Measurements from ENCODE around the gene PRIMA1.

PRIMA1 gene

GRCh38 chr14:93778856-93779629, 9.2 kb downstream of the PRIMA1 start:
- Histone ChIP-seq H3K27me3 (ENCODE audit: low read length) (no peaks in the 10 kb centered on the region), H3K9ac (ENCODE audit: low read length) (no peak overlapping the region), H3K4me2 (ENCODE audit: low read depth, low read length, poor library complexity, severe bottlenecking) (no peak overlapping the region), H3F3A (ENCODE audit: insufficient read depth) (no peaks in the 10 kb centered on the region), H3K36me3 (ENCODE audit: low read length) (no peaks in the 10 kb centered on the region), H2AFZ (ENCODE audit: low read depth, low read length, severe bottlenecking) (no peak overlapping the region), H3K79me2 (ENCODE audit: insufficient read depth, low read length) (no peaks in the 10 kb centered on the region), H4K20me1 (ENCODE audit: low read depth, low read length) (no peaks in the 10 kb centered on the region), H3K27ac (ENCODE audit: low read depth, low read length) (no peak overlapping the region), H3K4me3 (ENCODE audit: insufficient read depth, low read length, poor library complexity, severe bottlenecking) (no peak overlapping the region), H3K9me3 (ENCODE audit: insufficient read depth, low read length) (no peaks in the 10 kb centered on the region), H3K9me2 (replicated peaks; ENCODE audit: insufficient read depth, low read length) (no peaks in the 10 kb centered on the region)
- TF ChIP-seq EZH2phosphoT487 (conservative IDR thresholded peaks at IDR 0.05; ENCODE audit: low read length): no peak
- no peak for TF ChIP-seq CTCF (IDR thresholded peaks at IDR 0.05; ENCODE audit: insufficient read depth, low read length, poor library complexity, severe bottlenecking)

GRCh38 chr14:93778453-93778852, 9.8 kb downstream of the PRIMA1 start:
- Histone ChIP-seq H3K4me3 (ENCODE audit: insufficient read depth, low read length, poor library complexity, severe bottlenecking) (no peak overlapping the region), H3K27ac (ENCODE audit: low read depth, low read length) (no peak overlapping the region), H3K79me2 (ENCODE audit: insufficient read depth, low read length) (no peaks in the 10 kb centered on the region), H3K9me3 (ENCODE audit: insufficient read depth, low read length) (no peaks in the 10 kb centered on the region), H4K20me1 (ENCODE audit: low read depth, low read length) (no peaks in the 10 kb centered on the region), H2AFZ (ENCODE audit: low read depth, low read length, severe bottlenecking) (no peak overlapping the region), H3K4me2 (ENCODE audit: low read depth, low read length, poor library complexity, severe bottlenecking) (no peak overlapping the region), H3K27me3 (ENCODE audit: low read length) (no peaks in the 10 kb centered on the region), H3F3A (ENCODE audit: insufficient read depth) (no peaks in the 10 kb centered on the region), H3K9ac (ENCODE audit: low read length) (no peak overlapping the region), H3K36me3 (ENCODE audit: low read length) (no peaks in the 10 kb centered on the region), H3K9me2 (replicated peaks; ENCODE audit: insufficient read depth, low read length) (no peaks in the 10 kb centered on the region)
- no peak for TF ChIP-seq EZH2phosphoT487 (conservative IDR thresholded peaks at IDR 0.05; ENCODE audit: low read length)

GRCh38 chr14:93775744-93776143, 12.5 kb downstream of the PRIMA1 start:
- Histone ChIP-seq H3K4me3 (ENCODE audit: insufficient read depth, low read length, poor library complexity, severe bottlenecking) (no peak overlapping the region), H3K4me2 (ENCODE audit: low read depth, low read length, poor library complexity, severe bottlenecking) (no peak overlapping the region), H2AFZ (ENCODE audit: low read depth, low read length, severe bottlenecking) (no peak overlapping the region), H3K9me3 (ENCODE audit: insufficient read depth, low read length) (no peaks in the 10 kb centered on the region), H3K9ac (ENCODE audit: low read length) (no peak overlapping the region), H4K20me1 (ENCODE audit: low read depth, low read length) (no peaks in the 10 kb centered on the region), H3K9me2 (replicated peaks; ENCODE audit: insufficient read depth, low read length) (no peaks in the 10 kb centered on the region), H3F3A (ENCODE audit: insufficient read depth) (no peaks in the 10 kb centered on the region), H3K27ac (ENCODE audit: low read depth, low read length) (no peak overlapping the region), H3K36me3 (ENCODE audit: low read length) (no peaks in the 10 kb centered on the region), H3K79me2 (ENCODE audit: insufficient read depth, low read length) (no peaks in the 10 kb centered on the region), H3K27me3 (ENCODE audit: low read length) (no peaks in the 10 kb centered on the region)
- no peak for TF ChIP-seq CTCF (IDR thresholded peaks at IDR 0.05; ENCODE audit: insufficient read depth, low read length, poor library complexity, severe bottlenecking)
- TF ChIP-seq EZH2phosphoT487 (conservative IDR thresholded peaks at IDR 0.05; ENCODE audit: low read length): no peak

- no peaks in the 10 kb centered on the region for H3K9me2 ChIP-seq (replicated peaks; ENCODE audit: insufficient read depth, low read length)
- H3K27me3 ChIP-seq (ENCODE audit: low read length): no peaks in the 10 kb centered on the region
- no peak overlapping the region for H3K4me3 ChIP-seq (ENCODE audit: insufficient read depth, low read length, poor library complexity, severe bottlenecking)
- no peaks in the 10 kb centered on the region for H3K36me3 ChIP-seq (ENCODE audit: low read length)
- no peak overlapping the region for H3K27ac ChIP-seq (ENCODE audit: low read depth, low read length)
- no peaks in the 10 kb centered on the region for H3K79me2 ChIP-seq (ENCODE audit: insufficient read depth, low read length)
- no peak overlapping the region for H3K4me2 ChIP-seq (ENCODE audit: low read depth, low read length, poor library complexity, severe bottlenecking)
- H3K9ac ChIP-seq (ENCODE audit: low read length): no peak overlapping the region
- no peak overlapping the region for H2AFZ ChIP-seq (ENCODE audit: low read depth, low read length, severe bottlenecking)
- TF ChIP-seq CTCF (IDR thresholded peaks at IDR 0.05; ENCODE audit: insufficient read depth, low read length, poor library complexity, severe bottlenecking) (no peak), EZH2phosphoT487 (conservative IDR thresholded peaks at IDR 0.05; ENCODE audit: low read length) (no peak)
- no peaks in the 10 kb centered on the region for H3K9me3 ChIP-seq (ENCODE audit: insufficient read depth, low read length)
- H3F3A ChIP-seq (ENCODE audit: insufficient read depth): no peaks in the 10 kb centered on the region
- no peaks in the 10 kb centered on the region for H4K20me1 ChIP-seq (ENCODE audit: low read depth, low read length)
Observed at GRCh38 chr14:93775158-93775557, 13.1 kb downstream of the PRIMA1 start.
